HG03039 (cell line): ENCODE data around the gene SAPCD2.

Experiments
- ATAC-seq: cut with Tn5 transposase; IDR thresholded peaks from one replicate; pipeline ENCODE4 v1.9.1; 2021; ENCODE audit warnings: mild to moderate bottlenecking, moderate library complexity; ENCODE audit not compliant: unreplicated experiment

Gene SAPCD2

DNA sequence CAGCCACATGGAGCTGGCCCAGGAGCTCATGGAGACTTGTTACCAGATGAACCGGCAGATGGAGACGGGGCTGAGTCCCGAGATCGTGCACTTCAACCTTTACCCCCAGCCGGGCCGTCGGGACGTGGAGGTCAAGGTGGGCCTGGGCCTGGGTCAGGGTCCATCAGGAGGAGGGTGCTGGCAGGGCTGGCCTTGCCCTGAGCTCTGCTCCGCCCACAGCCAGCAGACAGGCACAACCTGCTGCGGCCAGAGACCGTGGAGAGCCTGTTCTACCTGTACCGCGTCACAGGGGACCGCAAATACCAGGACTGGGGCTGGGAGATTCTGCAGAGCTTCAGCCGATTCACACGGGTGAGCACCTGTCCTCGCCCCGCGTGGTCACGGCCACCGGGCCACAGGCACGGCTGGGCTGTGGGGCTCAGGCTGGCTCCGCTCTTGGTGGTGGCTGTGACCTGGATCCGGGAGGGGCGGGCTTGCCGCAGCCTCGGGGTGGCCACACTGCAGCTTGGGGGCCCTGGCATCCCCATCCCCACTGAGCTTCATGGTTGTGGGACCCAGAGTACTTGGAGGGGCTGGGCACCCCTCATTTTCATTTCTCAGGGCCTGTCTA, 37.1 kb upstream of the SAPCD2 start:
- ATAC-seq = no peak

DNA sequence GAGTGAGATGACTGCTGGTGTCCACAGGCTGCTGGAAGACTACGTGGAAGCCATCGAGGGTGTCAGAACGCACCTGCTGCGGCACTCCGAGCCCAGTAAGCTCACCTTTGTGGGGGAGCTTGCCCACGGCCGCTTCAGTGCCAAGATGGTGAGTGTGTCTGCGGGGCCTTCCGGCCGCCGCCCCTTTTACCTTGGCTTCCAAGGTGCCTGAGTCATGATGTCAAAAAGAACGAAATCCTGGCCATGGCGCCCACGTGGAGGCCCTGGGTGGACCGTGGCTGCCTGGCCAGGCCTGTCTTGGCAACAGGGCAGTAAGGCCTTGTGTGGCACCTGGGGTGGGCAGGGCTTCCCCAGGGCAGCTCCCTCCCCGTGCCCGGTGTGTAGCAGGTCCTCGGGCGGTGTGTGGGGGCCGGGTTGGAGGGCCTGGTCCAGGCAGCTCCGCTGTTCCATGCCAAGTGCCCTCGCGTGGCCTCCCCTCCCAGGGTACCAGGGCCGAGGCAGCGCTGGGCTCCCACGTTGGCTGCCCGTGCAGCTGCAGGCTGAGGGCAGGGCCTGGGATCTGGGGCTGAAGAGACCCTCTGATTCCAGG, 36.4 kb upstream of the SAPCD2 start:
- ATAC-seq = no peak

DNA sequence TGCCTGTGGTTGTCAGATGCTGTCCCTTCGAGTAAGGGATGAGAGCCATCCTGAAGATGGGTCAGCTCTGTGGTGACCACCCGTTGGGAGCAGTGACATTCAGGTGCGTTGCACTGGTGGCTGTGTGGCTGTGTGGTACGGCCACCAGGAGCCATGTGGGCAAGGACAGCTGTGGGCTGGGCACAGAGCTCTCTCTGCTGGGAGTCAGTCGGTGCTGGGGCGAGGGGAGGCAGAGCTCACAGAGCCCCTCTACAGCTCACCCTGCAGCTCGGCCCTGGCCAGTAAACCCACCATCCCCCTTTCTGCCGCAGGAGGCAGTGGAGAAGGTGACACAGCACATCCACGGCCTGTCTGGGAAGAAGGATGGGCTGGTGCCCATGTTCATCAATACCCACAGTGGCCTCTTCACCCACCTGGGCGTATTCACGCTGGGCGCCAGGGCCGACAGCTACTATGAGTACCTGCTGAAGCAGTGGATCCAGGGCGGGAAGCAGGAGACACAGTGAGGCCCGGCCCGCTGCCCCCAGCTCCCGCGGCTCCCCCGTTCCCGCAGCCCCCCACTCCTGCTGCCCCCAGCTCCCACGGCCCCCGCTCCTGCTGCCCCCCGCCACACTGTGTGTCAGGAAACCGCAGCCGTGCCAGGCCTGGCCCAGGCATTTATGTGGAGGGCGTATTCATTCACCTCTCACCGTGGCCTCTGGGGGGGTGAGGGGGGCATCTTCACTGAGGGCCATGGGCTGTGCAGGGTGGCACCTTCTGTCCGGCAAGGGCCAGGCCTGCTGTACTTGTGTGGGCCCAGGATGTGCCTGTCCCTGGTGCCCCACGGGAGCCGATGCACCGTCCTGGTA, 35.7 kb upstream of the SAPCD2 start:
- no peak for ATAC-seq

DNA sequence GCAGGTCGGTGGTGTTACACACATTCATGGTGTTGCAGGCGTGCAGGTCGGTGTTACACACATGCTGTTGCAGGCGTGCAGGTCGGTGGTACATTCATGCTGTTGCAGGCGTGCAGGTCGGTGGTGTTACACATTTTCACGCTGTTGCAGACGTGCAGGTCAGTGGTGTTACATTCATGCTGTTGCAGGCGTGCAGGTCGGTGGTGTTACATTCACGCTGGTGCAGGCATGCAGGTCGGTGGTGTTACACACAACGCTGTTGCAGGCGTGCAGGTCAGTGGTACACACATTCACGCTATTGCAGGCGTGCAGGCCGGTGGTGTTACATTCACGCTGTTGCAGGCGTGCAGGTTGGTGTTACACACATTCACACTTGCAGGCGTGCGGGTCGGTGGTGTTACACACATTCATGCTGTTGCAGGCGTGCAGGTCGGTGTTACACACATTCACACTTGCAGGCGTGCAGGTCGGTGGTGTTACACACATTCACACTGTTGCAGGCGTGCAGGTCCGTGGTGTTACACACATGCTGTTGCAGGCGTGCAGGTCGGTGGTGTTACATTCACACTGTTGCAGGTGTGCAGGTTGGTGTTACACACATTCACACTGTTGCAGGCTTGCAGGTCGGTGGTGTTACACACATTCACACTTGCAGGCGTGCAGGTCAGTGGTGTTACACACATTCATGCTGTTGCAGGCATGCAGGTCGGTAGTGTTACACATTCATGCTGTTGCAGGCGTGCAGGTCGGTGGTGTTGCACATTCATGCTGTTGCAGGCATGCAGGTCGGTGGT, 33.0 kb upstream of the SAPCD2 start:
- ATAC-seq = no peak

DNA sequence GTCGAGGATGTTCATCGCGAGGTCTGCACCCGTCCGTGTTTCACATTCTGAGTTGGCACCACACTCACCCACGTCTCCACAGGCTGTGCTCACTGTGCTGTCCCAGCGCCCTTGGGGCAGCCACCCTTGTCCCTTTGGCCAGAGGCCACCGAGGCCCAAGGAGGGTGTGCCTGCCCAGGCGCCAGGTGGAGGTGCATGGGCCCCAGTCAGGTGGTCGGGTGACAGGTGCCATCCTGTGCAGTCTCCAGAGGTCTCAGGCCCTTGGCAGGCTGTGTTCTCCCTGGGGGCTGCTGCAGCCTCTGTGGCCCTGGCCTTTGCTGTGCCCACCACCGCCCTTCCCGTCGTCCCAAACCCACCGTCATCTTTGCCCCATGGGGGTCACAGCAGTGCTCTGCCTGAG, 28.9 kb upstream of the SAPCD2 start:
- no peak for ATAC-seq

DNA sequence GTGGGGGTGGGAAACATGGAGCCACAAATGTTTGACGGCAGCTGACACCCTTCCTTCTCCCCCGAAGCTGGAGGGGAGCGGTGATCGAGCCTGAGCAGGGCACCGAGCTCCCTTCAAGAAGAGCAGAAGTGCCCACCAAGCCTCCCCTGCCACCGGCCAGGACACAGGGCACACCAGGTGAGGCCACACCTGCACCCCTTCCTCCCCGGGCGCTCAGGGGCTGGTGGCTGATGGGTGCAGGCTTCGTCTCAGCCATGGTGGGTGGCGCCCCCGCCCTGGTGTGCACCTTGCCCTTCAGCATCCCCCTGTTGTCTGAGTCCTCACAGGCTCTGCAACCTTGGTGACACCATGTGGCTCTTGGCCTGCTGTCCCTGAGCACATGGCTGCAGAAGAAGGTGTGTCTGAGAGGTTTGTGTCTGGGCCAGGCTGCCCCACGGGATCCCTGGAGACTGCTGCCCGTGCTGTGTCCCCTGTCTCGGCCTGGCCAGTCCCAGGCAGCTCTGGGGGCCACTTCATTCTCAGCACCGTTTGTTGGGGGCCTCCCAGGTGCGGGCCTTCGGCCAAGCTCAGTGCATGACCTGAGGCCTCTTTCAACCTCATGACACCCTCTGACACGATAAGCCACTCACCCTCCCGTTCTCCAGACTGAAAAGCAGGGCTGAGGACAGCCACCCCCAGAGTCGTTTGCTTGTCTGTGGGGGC, 27.6 kb upstream of the SAPCD2 start:
- no peak for ATAC-seq

DNA sequence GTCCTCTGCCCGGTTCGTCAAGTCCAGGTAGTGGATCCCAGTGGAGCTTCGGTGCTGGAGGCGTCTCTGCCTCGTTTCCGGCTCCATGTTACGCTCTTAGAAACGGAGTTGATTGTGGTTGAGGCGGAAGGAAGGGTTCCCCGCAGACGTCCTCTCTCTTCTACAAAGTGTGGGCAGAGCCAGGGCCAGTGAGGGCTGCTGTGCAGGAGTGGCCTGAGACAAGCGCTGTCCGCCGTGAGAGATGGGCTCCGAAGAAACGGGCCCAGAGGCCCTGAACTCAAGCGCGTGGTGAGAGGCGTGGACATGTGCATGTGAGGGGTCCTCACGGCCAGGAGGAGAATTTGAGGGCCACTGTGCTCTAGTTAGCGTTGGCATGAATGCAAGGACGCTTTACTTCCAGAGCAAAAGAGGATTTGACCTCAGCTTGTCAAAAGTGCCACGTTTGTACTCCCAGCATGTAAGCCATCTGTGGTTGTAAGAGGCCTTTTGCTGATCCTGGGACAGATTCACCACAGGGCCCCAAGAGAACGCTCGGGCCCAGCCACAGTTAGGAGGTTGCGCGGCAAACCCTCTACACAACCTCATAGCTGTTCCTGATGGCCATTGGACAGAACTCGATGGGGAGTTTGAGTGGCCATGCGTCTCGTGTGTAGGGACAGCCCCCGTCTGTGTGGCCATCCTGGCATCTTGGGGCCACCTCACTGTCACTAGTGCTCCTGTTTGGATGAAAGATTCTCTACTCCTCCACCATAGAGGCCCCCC, 26.6 kb upstream of the SAPCD2 start:
- no peak for ATAC-seq

DNA sequence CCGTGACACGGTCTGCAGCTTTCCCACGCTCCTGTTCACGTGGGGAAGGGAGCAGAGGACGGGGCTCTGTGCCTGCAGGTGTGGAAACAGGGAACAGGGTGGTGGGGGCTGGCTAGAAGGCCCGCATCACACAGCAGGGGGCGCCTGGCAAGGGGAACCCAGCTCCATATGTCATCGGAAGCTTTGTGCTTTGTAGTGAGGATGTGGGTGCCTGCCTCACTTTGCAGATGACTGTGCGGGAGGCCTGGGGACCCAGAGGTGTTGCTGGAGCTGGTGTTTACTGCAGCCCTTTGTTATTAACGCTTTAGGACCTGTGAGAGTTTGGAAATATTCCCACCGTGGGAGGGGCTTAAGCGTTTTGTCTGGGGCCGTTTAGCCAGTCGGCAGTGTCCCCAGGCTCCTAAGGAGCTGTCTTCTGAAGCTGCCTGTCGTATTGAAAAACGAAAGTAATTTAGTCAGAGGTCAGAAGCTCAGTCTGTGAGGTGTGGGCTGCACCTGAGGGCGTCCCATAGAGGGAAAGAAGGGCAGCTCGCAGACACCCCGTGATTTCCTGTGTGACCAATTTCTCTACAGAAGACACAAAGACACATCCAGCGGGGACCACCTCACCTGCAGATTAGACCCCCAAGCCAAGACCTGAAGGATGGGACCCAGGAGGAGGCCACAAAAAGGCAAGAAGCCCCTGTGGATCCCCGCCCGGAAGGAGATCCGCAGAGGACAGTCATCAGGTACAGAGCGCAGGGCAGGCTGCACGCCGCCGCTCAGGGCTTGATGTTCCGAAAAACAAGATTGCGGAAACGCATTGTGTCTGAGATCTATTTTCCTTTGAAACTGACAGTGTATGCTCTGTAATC, 25.5 kb upstream of the SAPCD2 start:
- peak; percentile 65 for ATAC-seq

DNA sequence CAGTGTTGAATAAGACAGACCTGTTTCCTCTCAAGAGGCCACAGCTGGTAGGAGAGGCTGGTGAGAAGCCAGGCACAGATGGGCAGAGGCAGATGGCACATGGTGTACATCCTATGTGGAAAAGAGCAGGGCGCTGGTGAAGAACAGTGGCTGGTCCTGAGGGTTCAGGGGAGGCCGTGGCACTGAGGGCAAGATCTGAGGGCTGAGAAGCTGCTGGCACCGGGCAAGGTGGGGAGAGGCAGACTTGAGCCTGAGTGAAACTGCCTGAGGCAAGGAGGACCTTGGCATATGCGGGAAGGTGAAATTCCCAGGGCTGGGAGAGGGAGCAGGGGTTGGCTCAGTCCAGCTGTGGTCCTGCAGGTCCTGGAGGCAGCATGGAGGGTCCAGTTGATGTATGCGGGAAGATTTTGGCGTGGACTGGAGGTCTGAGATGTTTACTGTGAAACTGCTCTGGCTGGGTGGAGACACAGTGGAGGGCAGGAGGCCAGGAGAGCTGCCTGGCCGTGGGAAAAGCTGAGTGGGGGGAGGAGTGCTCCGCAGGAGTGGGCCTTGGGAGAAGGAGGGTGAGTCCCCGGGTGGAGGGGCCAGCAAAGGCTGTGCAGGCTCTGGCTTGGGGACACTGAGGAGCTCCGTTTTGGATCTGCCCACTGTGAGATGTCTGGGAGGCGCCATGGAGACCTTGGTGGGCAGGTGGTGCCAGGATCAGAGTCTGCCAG, 19.0 kb upstream of the SAPCD2 start:
- no peak for ATAC-seq

DNA sequence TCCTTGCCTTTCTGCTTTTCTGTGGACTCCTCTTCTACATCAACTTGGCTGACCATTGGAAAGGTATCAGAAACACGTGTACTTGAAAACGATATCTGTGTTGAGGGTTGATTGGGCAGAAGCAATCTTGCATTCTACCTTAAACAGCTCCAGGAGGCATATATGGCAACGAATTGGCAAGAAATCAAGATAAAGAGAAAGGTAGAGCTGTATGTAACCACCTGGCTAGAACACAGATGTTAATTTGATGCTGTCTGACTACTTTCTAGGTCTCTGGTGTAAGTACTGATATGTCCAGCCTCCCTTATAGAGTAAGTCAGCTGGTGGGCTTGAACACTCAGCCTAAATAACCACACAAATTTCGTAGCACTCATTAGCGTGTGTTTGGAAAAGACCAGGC, 17.8 kb upstream of the SAPCD2 start:
- ATAC-seq = no peak

DNA sequence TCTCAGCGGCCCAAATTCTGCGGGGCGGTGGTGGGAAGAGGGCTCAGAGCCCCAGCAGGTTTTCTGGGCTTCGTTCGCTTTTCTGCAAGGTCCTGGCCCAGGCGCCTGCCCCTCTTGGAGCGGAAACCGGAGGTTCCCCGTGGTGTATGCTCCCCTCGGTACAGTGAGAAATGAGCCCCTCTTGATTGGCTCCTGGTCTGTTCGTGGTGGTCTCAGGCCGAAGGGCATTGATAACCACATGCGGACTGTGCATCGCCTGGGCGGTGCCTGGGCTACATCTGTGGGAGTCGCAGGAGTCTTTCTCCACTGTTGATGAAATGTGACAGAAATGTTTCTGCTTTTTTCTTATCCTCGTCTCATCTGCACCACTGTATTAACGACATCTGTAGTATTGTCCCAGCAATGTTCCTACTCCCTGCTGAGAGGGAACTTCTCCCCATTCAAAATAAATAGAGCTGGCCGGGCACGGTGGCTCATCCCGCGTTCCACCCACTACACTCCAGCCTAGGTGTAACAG, 17.1 kb upstream of the SAPCD2 start:
- no peak for ATAC-seq

DNA sequence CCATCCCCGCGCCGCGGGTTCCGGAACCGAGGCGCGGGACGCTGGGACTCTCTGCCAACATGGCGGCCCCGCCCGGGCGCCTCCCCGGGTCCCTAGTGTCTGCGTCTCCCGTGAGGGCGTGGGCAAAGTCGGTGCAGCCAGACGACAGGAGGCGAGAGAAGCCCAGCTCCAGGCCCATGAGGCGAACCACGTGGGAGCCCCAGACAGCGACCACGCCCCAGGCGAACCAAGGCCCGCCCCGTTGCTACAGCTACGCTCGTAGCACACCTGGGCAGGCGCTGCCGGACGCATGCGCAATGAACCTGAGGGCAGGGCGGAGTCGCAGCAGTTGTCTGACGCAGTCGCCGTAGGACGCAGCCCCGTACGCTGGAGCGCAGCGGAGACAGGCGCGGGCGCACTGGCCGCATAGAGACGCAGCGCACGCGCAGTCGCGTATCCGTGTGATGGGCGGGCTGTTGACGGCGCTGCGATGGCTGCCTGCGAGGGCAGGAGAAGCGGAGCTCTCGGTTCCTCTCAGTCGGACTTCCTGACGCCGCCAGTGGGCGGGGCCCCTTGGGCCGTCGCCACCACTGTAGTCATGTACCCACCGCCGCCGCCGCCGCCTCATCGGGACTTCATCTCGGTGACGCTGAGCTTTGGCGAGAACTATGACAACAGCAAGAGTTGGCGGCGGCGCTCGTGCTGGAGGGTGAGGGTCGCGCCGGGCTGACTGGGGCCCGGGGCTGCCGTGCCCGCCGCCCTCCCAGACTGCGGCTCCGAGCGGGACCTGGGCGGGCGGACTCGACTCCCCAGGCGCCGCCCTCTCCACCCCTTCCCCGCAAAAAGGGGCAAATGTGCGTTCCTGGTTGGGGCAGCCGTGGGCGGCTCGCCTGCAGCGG, 16.4 kb upstream of the SAPCD2 start, which contains the start of gene MAN1B1:
MAN1B1 (plus strand) TSS at position 455 of the 878 bp plus-strand sequence; CDS start at position 470, 15 bp downstream.
- ATAC-seq = peak; percentile 66

DNA sequence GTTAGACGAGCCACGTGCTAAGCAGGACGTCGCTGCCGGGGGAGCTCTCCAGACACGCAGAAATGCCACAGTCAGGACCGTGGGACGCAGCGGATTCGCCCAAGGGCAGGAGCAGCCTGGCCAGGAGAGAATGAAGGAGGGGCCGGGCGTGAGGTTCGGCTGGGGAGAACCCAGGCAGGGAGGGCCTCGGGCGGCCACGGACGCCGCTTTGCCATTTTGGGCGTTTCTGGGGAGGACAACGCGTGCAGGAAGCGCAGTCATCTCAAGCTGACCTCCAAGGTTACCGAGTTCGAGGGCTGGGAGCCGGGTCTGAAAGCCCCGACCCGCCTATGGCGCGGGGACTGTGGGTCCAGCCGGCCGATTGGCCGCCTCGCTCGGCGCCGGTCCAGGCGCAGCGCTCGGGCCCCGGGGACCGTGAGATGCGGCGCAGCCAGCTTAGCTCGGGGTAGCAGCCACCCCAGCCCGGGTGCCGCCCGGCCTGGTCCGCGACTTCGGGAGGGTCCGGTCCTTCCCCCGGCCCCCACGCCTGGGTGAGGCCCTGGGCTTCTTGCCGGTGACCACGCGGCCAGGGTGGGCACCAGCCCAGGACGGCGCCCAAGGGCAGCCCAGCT, 15.7 kb upstream of the SAPCD2 start:
- peak; percentile 11 for ATAC-seq

DNA sequence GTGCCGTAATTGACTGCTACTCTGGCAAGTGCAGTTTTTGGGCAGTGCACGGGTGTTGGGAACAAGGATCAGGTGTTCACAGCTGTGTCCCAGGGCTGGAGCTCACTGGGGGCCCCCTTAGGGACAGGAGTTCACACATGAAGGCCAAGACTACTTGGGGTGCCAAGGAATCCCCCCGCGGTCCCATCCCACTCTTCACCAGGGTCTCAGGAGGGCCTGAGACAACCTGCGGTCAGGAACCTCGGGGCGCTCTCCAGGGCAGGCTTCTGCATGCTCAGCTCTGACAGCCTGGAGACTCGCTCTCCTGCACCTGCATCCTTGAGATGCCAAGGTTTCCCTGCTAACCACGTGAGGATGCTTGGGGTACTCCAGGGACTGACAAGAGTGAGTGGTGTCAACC, 14.2 kb upstream of the SAPCD2 start:
- no peak for ATAC-seq

DNA sequence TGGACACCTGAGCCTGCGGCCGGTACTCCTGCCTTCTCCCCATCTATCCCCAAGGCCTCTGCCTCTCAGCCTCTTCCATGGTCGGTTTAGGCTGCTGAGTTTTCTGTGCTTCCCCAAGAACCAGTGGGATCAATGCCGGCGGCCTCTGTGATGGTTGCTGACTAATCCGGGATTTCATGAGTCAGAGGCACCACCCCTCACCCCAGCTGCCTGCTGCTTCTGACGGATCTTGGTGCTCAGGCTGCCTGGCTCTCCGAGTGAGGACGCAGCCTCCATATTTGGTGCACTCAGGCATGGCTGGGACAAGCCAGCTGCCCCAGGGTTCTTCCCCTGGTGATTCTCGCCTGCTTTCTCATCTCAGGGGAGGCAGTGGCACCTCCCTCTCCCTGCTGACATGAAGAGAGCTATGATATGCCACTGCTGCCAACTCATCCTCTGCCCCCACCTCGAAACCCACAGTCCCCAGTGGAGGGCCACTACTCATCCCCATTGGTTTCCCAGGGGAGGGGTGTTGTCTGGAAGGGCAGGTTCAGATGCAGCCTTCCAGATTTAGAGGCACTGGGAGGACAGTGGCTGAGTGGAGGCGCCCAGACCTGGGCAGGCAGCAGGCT, 13.1 kb upstream of the SAPCD2 start:
- no peak for ATAC-seq

DNA sequence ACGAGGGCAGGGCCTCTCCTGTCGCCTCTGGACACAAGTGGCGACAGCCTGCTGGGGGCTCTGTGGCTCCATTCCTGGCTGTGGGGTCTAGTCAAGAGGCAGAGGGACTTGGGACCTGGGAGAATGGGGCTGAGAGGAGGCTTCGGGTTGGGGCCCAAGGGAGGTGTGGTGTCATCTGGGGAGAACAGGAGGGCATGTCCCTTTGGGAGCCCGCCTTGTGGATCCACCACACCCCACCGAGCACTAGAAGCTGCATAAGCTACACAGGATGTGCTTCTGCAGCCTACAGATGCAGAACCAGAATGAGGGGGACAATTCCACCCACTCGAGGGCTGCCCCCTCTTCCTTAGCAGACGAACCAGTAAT, 12.6 kb upstream of the SAPCD2 start:
- ATAC-seq = no peak
